ENCODE results near the gene SLC25A41. TPM values are rescaled to one million over a fixed set of nuclear protein-coding genes. Genes with fewer than 3 reads are reported as not detected.

Gene SLC25A41
- polyA plus RNA-seq, 1 donor from 2014 or later, result 3.8 TPM

DNA sequence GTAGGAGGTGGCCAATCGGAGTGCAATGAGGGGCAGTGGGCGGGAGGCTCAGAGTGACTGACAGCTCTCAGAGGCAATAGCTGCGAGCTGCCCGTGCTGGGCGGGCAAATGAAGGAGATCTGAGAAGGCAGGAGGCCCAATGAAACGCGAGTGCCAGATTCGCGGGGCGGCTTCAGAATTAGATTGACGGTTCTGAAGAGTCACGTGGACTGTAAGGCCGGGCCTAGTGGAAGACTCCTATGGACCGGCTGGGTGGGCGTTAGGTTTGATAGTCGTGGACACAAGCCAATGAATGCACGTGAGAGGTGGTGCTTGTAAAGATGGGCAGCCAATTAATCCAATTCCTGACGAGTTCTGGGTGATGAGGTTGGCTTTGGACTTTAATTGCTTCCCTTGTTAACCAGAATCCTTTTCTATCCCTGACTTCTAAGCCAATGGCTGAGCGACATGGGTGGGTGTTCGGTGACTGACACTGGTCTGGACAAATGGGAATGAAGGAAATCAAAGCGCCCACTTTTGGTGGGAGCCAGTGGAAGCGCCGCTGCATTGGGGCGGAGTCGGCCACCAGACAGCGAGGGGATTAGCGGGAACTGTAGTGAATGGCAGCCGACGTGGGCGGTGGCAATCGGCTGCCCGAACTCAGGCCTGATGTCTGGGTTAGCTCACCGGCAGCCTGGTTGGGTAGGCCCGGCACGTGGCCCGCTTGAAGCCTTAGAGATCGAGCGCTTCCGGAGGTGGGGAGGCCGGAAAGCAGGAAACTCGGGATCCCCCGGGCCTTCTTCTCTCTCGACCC is 8.4 kb downstream of the SLC25A41 start:
- H3F3A ChIP-seq (ENCODE audit: insufficient read depth, low read length, poor library complexity, severe bottlenecking), result no peaks in the 10 kb centered on the region
- H3K27ac ChIP-seq (ENCODE audit: low read length), result peak overlapping the region; percentile 85
- no peaks in the 10 kb centered on the region for H3K9me3 ChIP-seq (ENCODE audit: low read length)
- peaks cover 24% of the 10 kb centered on the region for H4K20me1 ChIP-seq (ENCODE audit: insufficient read depth)
- H2AFZ ChIP-seq (ENCODE audit: low read depth, low read length), result peak overlapping the region; percentile 41
- TF ChIP-seq POLR2AphosphoS5 (IDR thresholded peaks at IDR 0.05) (peak; percentile 66), SMC3 (conservative IDR thresholded peaks at IDR 0.05; ENCODE audit: poor library complexity) (peak; percentile 25), MXI1 (conservative IDR thresholded peaks at IDR 0.05; ENCODE audit: poor library complexity, severe bottlenecking) (peak; percentile 42), TAF1 (IDR thresholded peaks at IDR 0.05; ENCODE audit: low read depth) (no peak), RAD21 (conservative IDR thresholded peaks at IDR 0.05) (no peak), EZH2 (IDR thresholded peaks at IDR 0.05; ENCODE audit: borderline replicate concordance, insufficient read depth, low read length, poor library complexity, severe bottlenecking) (no peak)
- TF ChIP-seq, protein P1, sequence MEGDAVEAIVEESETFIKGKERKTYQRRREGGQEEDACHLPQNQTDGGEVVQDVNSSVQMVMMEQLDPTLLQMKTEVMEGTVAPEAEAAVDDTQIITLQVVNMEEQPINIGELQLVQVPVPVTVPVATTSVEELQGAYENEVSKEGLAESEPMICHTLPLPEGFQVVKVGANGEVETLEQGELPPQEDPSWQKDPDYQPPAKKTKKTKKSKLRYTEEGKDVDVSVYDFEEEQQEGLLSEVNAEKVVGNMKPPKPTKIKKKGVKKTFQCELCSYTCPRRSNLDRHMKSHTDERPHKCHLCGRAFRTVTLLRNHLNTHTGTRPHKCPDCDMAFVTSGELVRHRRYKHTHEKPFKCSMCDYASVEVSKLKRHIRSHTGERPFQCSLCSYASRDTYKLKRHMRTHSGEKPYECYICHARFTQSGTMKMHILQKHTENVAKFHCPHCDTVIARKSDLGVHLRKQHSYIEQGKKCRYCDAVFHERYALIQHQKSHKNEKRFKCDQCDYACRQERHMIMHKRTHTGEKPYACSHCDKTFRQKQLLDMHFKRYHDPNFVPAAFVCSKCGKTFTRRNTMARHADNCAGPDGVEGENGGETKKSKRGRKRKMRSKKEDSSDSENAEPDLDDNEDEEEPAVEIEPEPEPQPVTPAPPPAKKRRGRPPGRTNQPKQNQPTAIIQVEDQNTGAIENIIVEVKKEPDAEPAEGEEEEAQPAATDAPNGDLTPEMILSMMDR (IDR thresholded peaks at IDR 0.05; ENCODE audit: poor library complexity, severe bottlenecking), result peak; percentile 64
- TF ChIP-seq, protein P2, sequence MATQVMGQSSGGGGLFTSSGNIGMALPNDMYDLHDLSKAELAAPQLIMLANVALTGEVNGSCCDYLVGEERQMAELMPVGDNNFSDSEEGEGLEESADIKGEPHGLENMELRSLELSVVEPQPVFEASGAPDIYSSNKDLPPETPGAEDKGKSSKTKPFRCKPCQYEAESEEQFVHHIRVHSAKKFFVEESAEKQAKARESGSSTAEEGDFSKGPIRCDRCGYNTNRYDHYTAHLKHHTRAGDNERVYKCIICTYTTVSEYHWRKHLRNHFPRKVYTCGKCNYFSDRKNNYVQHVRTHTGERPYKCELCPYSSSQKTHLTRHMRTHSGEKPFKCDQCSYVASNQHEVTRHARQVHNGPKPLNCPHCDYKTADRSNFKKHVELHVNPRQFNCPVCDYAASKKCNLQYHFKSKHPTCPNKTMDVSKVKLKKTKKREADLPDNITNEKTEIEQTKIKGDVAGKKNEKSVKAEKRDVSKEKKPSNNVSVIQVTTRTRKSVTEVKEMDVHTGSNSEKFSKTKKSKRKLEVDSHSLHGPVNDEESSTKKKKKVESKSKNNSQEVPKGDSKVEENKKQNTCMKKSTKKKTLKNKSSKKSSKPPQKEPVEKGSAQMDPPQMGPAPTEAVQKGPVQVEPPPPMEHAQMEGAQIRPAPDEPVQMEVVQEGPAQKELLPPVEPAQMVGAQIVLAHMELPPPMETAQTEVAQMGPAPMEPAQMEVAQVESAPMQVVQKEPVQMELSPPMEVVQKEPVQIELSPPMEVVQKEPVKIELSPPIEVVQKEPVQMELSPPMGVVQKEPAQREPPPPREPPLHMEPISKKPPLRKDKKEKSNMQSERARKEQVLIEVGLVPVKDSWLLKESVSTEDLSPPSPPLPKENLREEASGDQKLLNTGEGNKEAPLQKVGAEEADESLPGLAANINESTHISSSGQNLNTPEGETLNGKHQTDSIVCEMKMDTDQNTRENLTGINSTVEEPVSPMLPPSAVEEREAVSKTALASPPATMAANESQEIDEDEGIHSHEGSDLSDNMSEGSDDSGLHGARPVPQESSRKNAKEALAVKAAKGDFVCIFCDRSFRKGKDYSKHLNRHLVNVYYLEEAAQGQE (IDR thresholded peaks at IDR 0.05; ENCODE audit: borderline replicate concordance), result peak; percentile 27
- no peaks in the 10 kb centered on the region for H3K36me3 ChIP-seq (ENCODE audit: insufficient read depth, low read length)
- no peaks in the 10 kb centered on the region for H3K27me3 ChIP-seq (ENCODE audit: insufficient read depth, low read depth, low read length)
- H3K4me3 ChIP-seq (ENCODE audit: low read length), result peak overlapping the region; percentile 54
- peaks cover 35% of the 10 kb centered on the region for H3K79me2 ChIP-seq (replicated peaks; ENCODE audit: insufficient read depth, low read length)
- H3K9me2 ChIP-seq (ENCODE audit: insufficient read depth, low read length), result no peaks in the 10 kb centered on the region
- H3K4me2 ChIP-seq (ENCODE audit: low read length), result no peak overlapping the region
- peak overlapping the region; percentile 59 for H3K9ac ChIP-seq (ENCODE audit: low read length)

DNA sequence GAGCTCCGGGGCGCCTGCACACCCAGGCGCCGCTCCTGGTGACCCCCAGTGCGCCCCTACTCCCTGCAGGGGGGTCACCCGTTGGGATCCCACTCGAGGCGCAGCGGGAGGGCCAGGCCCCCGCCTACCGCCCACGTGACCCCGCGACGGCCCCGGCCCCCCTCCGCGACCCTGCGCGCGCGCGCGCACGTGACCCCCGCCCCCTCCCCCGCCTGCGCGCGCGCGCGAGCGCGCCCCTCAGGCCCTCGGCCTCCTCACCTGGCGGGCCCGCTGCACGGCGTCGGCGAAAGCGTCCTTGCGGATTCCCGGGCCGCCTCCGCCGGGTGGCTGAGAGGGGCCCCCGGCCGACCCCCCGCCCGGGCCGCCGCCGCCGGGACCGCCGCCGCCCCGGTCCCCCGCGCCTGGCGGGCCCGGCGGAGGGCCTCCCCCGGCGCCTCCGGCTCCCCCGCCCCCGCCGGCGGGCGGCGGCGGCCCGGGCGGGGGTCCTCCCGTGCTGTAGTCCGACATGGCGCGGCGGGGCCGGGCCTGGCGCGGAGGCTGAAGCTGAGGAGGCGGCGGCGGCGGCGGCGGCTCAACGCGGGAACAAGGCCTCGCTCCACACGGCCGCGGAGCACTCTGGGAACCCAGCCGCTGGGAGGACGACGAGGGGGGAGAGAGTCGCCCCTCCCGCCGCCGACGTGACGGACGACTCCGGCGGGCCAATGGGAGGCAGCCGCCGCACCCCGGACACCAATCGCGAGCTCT is 9.2 kb downstream of the SLC25A41 start, which contains the start of gene KHSRP:
Gene KHSRP, minus strand, starts transcription at position 617 of the 744 bp plus-strand sequence. Its CDS starts 110 bp downstream, at position 507.
- H3K4me3 ChIP-seq (ENCODE audit: low read length), result peak within 1 kb of the TSS; percentile 96
- peaks cover 26% of the 10 kb centered on the region for H4K20me1 ChIP-seq (ENCODE audit: insufficient read depth)
- no peaks in the 10 kb centered on the region for H3K27me3 ChIP-seq (ENCODE audit: insufficient read depth, low read depth, low read length)
- H3F3A ChIP-seq (ENCODE audit: insufficient read depth, low read length, poor library complexity, severe bottlenecking), result no peaks in the 10 kb centered on the region
- peaks cover 38% of the 10 kb centered on the region for H3K79me2 ChIP-seq (replicated peaks; ENCODE audit: insufficient read depth, low read length)
- peak within 1 kb of the TSS; percentile 81 for H3K4me2 ChIP-seq (ENCODE audit: low read length)
- H2AFZ ChIP-seq (ENCODE audit: low read depth, low read length), result peak within 1 kb of the TSS; percentile 41
- TF ChIP-seq SMC3 (conservative IDR thresholded peaks at IDR 0.05; ENCODE audit: poor library complexity) (no peak), RAD21 (conservative IDR thresholded peaks at IDR 0.05) (no peak), MXI1 (conservative IDR thresholded peaks at IDR 0.05; ENCODE audit: poor library complexity, severe bottlenecking) (peak; percentile 31), POLR2AphosphoS5 (IDR thresholded peaks at IDR 0.05) (peak; percentile 96), EZH2 (IDR thresholded peaks at IDR 0.05; ENCODE audit: borderline replicate concordance, insufficient read depth, low read length, poor library complexity, severe bottlenecking) (no peak), EP300 (conservative IDR thresholded peaks at IDR 0.05; ENCODE audit: poor library complexity, severe bottlenecking) (no peak), TAF1 (IDR thresholded peaks at IDR 0.05; ENCODE audit: low read depth) (no peak)
- TF ChIP-seq, protein P1 (IDR thresholded peaks at IDR 0.05; ENCODE audit: poor library complexity, severe bottlenecking), result no peak
- TF ChIP-seq, protein P2 (IDR thresholded peaks at IDR 0.05; ENCODE audit: borderline replicate concordance), result peak; percentile 54
- peak within 1 kb of the TSS; percentile 85 for H3K27ac ChIP-seq (ENCODE audit: low read length)
- H3K36me3 ChIP-seq (ENCODE audit: insufficient read depth, low read length), result no peaks in the 10 kb centered on the region
- H3K9ac ChIP-seq (ENCODE audit: low read length), result peak within 1 kb of the TSS; percentile 84
- no peaks in the 10 kb centered on the region for H3K9me3 ChIP-seq (ENCODE audit: low read length)
- no peaks in the 10 kb centered on the region for H3K9me2 ChIP-seq (ENCODE audit: insufficient read depth, low read length)
